Activated CD4-positive, alpha-beta T cell treated with anti-CD3 and anti-CD28 coated beads, Interleukin-2, amount 50 U/mL, for 48 hours (primary cell): Measurements from ENCODE around the gene LAMA5.
A peak's percentile ranks its signal among the peaks of the same experiment; 100 is the strongest.

Experiments used
- DNase-seq, 2 experiments: peaks; one replicate each; pipeline ENCODE4 v3.0.0-alpha.2; 2020

The LAMA5 gene

DNA sequence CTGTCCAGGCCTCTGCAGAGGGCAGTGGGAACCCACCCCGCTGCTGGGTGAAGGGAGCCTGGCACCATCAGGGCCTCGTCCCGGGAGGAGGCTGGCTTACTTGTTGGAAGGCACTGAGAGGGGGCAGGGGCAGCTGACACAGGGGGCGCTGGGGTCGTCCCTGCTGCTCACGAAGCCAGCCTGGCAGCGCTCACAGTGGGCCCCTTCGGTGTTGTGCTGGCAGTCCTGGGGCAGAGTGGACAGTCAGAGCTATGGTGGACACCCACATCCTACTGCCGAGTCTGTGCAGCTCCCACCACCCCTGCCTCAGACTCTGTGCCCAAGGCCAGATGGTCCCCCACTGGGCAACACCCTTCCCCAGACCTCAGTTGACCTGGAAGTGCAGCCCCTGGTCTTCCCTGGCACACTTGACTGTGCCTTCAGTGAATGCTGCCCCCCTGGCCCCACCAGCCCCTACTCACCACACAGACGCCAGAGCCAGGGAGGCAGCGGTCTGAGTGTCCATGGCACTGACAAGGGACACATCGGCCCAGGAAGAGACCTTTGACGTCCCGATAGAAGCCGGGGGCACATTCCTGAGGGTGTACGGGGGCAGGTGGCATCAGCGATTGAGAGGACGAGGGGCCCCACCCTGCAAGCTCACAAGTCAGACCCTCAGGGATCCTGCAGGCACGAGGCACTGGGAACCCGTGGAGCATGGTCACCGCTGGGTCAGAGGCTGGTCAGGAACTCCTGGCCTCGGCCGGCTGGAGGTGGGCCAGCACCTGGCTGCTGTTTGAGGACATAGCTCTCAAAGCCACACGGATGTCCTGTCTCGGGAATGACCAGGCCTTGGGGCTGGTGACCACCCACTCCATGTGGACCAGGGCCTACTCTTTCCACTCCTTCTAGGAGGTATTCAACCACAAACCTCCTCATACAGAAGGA is 42.9 kb downstream of the LAMA5 start:
- DNase-seq, result no peak

DNA sequence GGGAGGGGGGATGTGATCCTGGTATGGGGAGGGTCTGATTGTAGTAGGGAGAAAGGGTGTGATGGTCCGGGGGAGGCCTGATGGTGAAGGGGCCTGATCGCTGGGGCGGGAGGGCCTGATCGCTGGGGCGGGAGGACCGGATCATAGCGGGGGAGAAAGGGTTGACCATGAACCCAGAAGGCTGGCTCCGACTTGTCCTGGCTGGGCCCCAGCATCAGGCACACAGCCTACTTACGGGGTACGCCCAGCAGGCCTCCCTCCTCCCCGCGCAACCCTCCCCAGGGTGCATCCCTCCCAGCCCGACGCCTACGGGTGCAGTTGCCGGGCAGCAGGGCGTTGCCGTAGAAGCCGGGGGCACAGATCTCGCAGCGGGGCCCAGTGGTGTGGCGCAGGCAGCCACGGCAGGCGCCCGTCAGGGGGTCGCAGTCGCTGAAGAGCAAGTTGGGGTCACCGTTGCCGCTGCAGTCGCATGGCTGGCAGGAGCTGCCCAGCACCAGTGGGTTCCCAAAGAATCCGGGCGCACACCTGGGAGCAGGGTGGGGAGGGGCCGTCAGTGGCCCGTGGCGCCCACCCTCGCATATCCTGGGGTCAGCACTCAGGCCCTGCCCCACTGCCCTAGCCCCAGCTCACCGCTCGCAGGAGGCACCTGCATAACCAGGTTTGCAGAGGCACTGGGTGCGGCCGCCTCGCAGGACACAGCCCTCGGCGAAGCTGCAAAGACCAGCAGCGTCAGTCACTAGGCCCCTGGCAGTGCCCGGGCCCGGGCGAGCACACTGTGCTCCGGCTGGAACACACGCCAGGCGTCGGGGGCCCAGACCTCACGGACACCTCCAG is 43.7 kb downstream of the LAMA5 start:
- DNase-seq, result no peak

DNA sequence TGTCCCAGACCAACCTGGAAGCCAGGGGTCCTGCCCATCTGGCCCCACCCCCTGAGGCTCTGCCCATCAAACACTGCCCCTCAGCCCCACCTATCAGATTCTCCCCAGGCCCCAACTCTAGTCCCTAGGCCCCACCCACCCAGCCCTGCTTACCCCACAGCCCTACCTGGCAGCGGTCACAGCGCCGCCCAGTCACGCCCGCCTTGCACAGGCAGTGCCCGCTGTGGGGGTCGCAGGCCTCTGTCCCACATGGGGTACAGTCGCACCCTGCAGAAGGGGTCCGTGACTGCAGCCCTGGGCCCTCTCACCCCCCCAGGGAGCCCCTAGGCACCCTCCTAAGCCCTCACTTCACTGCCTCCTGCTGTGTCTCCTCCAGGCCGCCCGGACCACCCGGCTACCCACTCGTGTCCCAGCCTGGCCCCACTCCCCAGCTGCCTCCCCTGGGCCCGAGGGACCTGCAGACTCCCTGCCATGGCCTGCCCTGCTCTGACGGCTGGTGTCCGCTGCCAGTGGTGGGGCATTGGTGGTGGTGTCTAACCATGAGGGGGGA is 44.5 kb downstream of the LAMA5 start:
- no peak for DNase-seq

DNA sequence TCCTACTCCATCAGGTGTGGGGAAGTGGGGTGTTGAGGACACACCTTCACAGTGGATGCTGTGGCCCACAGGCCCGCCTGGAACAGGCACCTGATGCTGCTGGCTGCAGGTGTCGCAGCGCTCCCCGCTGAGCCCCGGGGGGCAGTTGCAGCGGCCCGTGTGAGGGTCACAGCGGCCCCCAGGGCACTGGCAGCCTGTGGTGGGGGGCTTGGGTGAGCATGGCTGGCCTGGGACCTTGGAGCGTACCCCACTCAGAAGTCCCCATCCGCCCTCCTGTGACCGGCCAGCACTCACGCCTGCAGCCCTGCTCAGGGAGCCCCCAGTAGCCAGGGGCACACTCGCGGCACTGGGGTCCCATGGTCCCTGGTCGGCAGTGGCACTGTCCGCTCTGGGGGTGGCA is 45.1 kb downstream of the LAMA5 start:
- DNase-seq, result no peak

DNA sequence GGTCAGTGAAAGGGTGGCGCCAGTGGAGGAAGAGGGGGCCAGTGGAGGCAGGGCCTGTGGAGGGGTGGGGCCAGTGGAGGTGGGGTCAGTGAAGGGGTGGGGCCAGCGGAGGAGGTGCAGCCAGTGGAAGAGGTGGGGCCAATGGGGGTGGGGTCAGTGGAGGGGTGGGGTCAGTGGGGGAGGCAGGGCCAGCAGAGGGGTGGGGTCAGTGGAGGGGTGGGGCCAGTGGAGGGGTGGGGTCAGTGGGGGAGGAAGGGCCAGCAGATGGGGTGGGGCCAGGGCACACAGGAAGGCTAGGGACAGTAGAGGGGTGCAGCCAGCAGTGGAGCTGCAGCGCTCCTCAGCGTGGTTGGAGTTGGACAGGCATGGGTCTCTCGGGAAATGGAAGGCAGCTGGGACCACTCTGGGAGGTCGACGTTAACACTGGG is 45.6 kb downstream of the LAMA5 start:
- DNase-seq, result peak in 1 of 2 experiments; percentile 23

DNA sequence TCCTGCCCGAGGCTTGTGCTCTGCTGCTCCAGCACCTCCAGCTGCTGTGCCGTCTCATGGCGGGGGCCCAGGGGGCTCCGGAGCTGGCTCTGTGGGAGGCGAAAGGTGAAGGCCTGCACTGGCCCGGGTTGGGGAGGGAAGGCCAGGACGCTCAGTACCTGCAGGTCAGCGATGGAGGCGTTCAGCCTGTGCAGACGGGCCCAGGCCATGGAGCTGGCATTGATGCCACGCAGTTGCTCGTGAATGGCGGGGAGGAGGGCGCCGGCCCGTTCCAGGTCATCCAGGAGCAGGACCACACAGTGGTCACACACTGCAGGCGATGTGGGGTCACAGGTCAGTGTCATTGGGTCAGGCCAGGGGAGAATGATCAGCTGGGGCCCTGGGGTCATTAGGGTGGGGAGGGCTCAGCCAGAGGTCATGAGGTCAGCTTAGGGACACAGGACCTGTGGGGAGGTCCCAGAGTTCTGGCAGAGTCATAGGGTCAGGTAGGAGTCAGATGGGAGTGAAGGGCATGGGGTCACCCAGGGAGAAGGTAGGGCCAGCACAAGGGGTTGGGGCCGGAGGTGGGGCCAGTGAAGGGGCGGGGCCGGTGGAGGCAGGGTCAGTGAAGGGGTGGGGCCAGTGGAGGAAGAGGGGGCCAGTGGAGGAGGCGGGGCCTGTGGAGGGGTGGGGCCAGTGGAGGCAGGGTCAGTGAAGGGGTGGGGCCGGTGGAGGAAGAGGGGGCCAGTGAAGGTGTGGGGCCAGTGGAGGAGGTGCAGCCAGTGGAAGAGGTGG is 46.3 kb downstream of the LAMA5 start:
- DNase-seq, result peak; percentile 17 to 29

DNA sequence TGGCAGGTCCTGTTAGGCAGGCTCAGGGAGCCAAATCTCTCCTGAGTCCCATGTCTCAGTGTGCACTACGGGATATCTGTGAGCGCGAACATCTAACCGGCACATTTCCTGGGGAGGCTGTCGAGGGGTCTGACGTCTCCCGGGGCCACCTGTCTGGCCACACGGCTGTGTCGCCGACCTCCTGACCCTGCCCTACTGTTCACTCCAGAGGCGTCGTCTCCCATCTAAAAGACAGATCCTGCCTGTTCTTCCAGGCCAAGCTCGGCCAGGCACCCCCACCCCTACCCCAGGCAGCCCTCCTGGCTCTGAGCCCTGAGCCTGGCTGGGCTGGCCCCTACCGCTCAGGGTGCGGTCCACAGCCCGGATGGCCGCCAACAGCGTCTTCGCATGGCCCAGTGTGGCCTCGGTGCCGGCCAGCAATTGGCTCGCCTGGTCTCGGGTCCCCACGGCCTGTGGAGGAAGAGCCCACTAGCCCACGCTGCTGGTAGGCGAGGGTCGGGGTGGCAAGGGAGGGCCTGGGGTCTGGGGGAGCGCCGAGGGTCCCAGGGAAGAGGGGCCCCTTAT is 47.7 kb downstream of the LAMA5 start:
- DNase-seq, result no peak

DNA sequence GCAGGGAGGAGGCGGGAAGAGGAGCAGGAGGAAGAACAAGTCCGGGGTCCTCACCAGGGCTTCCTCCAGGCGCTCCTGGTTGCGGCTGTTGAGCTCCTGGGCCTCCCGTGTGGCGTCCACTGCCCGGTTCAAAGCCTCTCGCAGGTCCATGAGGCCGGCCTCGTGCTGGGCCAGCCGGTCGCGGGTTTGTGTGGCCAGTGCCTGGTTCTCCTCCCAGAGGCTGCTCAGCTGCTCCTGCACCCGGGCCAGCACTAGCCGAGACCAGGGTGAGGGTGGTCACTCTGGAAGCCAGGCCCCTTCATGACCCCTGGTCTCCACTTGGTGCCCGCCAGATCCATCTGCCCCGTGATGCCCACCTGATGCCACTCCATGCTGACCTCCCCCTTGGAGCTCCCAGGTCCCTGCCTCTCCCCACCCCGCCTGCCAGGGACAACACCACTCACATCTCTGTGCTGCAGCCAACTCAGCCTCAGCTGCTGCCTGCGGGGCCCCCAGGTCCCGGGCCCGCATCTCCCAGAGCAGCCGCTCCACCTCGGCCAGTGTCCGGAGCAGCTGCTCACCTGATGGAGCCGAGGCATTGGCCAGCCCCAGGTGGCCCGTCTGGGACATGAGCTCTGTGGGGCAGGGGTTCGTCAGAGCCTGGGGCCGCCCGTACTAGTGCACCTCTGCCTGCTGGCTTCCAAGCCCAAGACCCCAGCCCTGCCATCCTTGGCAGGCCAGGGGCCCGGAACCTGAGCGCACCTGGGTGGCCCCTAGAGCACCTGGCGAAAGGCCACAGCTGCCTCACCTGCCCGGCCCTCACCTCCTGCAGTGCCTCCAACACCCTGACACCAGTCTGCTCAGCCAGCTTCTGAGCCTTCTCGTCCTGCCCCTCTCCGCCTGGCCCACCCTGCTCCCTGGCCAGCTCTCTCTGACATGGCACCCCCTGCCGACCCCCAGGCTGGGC is 48.4 kb downstream of the LAMA5 start:
- no peak for DNase-seq

DNA sequence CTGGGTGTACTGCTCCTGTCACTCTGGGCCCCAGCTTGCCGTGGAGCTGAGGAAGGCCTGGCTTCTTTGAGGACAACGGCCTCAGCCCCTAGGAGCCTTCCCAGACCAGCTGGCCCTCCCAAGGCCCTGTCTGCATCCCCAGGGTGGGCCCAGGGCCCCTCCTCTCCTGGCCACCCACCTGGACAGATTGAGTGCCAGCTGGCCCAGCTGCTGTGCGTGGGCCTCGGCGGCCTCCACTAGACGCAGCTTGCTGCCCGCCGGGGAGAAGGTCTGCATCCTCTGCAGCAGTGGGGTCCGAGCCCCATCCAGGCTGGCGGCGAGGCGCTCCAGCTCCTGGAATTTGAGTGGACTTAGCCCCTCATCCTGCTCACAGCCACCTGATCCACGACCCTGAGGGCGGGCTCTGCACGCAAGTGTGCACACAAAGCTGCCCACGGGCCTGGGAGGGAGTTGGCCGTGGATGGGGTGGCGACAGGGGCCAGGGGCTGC is 49.9 kb downstream of the LAMA5 start:
- DNase-seq, result no peak

DNA sequence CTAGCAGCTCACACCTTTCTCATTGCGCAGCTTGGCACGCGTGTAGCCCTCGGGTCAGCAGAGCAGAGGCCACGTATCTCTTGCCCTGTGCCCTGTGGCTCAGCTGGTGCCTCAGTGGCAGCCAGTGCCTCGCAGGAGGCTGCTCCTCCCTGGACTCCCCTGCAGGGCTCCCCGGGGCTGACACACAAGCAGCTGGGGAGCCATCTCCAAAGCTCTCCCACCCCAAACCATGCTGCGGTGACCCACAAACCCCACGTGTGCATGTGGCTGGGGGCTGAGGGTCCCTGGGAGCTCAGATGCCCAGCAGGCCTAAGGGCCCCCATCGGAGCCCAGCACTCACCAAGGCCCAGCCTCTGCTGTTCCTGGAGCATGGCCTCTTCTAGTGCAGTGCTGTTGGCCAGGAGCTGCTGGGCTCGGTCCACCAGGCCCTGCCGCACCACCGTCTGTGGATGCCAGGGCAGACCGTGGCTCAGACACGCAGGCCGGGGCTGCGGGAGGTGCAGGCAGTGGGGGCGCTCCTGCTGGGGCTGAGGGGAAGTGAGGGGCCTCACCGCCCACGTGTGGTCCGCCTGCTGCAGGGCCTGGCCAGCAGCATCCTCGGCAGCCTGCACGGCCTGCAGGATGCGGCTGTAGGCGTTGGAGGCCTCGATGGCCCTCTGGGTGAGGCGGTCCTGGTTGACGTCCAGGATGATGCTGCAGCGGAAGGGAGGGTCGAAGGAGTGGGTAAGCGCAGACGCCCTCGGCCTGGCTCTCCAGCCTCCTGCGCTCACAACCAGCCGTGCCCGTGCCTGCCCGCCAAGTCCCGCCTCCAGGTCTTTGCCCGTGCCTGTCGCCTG is 50.6 kb downstream of the LAMA5 start:
- DNase-seq, result no peak

DNA sequence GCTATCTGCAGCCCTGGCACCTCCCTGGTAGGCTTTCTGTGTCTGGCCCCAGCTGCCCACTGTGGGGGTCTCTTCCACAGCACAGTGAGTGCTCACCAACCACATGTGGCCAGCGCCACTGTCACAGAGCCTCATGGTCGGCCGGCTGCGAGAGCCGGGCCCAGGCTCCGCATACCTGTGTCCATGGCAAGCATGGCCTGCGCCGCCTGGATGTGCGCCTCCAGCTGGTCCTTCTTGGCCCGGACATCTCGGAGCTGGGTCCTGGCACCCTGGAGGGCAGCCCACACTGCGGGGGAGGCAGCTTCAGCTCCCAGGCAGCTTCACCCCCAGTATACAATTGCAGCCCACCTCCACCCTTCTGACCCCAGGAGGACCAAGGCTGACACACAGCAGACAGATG is 51.3 kb downstream of the LAMA5 start:
- no peak for DNase-seq

DNA sequence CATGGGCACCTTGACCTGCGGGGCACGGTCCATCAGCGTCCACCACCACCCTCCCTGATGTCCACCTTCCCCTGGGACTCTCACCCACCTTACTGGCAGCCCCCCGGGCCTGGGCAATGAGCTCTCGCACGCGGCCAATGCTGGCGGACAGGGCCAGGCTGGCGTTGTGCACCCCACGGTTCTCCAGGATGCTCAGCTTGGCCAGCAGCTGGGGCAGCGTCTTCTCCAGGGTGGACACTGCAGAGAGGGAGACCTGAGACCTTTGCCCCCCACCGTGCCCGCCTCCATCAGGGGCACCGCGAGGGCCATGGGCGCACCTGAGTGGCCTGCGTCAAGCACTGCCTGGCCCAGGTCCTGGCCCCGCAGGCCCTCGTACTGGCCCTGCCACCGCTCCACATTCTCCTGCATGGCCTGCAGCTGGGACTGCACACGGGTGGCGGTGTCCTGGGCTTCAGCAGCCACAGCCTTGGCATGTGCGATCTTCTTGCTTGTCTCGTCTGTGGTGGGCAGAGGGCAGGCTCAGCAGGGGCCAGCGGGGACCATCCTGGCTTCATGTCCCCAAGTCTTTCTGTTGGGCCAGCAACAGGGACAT is 52.3 kb downstream of the LAMA5 start:
- DNase-seq, result no peak

DNA sequence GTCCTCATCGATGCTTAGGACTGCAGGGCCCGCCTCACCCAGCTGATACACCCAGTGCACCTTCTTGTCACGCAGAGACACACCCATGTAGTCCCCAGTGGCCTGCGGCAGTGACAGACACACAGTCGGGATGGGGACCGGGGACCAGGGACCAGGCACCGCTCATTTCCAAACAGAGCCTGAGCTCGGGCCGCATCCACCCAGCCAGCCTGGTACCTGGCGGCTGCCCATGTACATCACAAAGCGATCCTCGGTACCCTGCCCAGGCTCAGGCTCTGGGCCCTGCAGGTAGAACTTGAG is 52.8 kb downstream of the LAMA5 start:
- DNase-seq, result no peak

DNA sequence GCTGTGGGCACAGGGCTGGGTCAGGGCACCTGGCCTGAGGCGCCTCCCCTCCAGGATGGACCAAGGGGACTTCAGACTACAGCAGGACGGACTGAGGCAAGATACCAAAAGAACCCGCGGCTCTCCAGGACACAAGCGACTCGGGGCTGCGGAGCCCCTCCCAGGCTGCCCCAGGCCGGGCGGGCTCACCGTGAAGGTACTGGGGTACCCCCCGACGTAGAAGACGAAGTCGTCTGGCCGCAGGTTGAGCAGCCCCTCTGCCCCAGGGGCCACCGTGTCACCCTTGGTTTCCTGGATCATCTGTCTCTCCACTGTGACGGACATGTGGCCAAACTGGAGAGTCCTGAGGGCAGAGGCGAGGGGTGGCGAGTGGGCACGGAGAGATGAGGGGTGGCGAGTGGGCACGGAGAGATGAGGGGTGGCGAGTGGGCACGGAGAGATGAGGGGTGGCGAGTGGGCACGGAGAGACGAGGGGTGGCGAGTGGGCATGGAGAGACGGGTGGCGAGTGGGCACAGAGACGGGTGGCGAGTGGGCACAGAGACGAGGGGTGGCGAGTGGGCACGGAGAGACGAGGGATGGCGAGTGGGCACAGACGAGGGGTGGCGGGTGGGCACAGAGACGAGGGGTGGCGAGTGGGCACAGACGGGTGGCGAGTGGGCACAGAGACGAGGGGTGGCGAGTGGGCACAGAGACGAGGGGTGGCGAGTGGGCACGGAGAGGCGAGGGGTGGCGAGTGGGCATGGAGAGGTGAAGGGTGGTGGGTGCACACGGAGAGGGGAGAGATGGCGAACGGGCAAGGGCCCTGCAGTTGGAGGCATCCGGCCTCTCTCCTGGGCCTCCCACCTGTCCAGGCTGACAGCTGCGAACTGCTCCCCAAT is 53.4 kb downstream of the LAMA5 start:
- DNase-seq, result no peak

DNA sequence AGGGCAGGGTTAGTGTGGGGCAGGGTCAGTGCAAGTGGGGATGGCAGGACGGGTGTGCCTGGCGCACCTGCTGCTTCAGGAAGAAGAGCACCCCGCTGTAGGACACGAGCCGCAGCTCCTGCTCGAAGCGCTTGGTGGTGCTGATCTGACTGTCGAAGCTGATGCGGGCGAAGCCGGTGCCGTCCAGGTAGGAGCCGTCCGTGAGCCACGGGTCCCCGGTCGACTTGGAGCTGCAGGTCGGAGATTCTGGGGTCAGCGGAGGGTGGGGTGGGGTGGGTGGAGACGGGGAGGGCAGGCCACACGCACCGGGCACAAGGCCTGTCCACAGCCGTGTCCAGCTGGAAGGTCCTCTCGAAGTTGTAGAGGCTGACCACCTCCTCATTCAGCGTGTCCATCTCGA is 54.1 kb downstream of the LAMA5 start:
- no peak for DNase-seq

DNA sequence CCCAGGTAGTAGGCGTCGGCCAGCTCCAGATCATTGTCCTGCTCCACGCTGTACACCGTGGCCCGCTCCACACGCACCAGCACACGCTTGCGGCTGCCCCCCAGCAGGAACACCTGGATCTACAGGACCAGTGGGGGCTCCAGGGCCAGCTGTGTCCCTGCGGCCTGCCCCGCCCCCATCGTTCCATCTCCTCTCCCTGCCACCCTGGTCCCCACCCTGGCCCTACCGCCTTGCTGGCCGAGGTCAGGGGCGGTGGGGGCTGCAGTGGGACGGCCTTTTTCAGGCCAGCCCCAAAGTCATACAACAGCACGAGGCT is 54.5 kb downstream of the LAMA5 start:
- DNase-seq, result no peak

DNA sequence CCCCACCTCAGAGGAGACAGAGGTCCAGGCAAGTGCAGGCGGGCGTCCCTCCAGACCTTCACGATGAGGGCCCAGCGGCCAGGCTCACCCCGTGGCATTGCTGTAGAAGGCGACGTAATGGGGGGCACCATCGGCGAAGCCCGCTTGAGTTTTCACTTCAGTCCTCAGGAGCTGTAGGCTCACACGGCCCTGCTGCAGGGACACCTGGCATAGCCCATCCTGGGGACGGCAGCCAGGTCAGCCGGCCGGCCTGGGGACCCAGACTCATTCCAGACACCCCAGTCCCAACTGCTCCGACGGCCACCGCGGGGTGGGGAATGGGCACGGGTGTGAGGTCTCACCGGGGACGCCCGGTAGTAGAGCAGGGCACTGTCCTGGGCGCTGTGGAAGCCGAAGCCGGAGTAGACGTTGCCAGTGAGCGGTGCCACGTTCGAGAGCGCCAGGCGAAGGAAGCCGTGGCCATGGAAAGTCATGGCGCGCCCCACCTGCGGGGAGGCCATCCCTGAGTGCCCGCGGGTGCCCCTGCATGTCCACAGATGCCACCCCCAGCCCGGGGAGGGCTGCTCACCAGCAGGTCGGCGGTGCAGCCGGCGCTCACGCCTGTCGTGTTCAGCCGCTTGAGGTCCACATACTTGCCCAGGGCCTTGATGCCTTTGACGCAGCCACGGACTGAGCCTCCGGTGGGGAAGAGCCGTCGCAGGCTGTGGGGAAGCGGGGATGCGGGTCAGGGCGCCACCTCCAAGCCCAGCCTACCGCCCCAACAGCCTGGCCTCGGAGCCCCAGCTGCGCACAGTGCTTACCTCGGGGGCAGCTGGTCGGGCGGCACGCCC is 55.1 kb downstream of the LAMA5 start:
- no peak for DNase-seq

DNA sequence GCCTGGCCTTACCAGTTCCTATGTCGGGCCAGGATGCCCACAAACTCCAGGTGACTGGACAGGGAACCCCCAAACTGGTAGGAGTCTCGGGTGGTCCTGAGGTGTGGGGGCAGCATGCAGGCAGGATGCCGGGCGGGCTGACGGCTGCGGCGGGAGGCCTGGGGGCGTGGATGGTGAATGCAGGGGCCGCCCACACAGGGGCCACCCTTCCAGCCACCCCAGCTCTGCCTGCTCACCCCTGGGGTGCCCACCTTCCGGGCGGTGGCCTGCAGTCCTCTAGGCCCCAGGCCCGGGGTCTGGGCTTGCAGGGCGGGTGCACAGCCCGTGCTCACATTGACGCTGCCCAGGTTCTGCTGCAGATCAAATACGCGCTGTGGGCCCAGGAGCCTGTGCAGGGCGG is 56.0 kb downstream of the LAMA5 start:
- DNase-seq, result no peak
